GM18867 (cell line): Measurements from ENCODE around the gene EDRF1.
"Not testable (repeated sequence)": the region's sequence is repeated elsewhere in the genome, so short reads cannot be mapped to it uniquely, and the experiment has no call there.

ENCODE experiments used
- ATAC-seq: cut with Tn5 transposase; IDR thresholded peaks from one replicate; pipeline ENCODE4 v1.9.1; 2021; ENCODE audit warnings: mild to moderate bottlenecking, moderate library complexity; ENCODE audit not compliant: unreplicated experiment

The EDRF1 gene

DNA sequence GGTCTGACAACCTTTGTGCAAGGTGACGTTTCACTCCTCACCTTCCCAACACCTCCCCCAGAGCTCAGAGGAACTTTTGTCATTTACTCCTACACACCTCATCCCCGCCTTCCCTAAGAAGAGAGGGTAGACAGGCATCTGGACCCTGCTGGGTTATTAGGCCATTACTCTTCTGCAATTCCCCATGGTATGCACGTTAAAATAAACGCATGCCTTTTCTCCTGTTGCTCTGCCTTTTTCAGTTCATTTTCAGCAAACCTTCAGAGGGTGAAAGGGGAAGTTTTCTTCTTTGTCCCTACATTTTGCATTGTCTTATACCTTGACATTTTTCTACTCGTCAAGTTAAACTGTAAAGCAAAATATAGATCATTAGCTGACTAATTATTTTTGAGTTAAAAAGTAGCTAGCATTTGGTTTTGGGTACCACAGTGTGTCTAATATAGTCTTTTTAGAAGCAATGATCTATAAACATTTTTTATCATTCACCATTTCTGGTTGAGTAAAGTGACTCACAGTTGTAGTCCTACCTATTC is 10.5 kb upstream of the EDRF1 start:
- no peak for ATAC-seq

DNA sequence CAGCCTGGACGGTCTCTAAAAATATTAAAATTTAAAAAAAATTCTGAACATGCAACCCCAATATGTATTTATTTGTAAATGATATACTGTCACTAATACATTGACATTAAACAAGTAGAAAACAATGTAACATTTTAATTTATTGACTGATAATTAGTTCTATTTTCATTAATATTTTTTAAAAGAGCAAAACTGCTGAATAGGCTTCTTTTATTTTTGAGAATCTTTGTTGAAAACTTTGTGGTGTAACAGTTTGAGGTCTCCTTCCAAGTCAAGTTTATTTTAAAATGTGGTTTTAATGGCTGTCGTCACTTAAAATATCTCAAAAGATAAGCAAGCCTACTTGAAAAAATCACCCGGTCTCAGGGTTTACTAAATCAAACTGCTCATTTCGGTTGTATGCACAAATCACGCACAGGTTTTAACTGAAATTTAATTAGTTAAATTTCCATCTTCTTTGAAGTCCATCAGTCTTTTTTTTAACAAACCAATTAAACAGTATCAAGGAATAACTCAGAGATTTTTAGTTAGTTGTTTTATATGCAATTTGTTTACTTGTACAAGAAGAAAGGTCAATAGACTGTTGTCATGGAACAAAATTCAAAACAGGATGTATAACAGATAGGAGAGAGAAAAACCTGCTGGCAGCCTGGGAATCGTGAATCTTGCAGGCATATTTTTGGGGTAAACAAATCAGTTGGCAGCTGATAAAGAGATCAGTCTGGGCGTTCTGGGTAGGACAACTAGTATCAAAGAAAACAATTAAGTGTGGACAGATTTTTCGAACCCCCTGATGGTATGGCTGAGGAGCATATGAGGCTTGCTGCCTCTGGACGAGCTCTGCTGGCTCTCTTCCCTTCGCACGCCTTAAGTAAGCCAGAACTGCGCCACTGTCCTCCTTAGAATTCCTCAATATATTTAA is 9.7 kb upstream of the EDRF1 start:
- ATAC-seq, result no peak

DNA sequence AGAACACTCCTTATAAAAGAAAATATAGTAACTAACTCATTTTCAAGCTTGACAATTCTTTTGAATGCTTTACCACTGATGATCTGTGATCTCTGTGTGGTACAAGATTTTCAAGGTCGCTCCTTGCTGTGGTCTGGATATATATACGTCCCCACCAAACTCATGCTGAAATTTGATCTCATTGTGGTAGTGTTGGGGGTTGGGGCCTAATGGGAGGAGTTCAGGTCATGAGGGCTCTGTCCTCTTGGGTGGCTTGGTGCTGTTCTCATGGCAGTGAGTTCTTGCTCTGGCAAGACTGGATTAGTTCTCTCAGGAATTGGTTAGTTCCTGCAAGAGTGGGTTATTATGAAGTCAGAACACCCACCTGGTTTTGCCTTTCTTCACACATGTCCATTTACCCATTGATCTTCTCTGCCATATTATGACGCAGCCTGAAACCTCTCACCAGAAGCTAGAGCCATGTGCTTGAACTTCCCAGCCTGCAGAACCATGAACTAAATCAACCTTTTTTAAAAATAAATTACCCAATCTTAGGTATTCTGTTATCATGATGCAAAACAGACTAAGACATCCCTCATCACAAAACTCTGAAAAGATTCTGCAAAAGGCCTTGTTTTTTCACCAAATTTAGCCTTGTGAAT is 8.3 kb upstream of the EDRF1 start:
- ATAC-seq, result no peak

DNA sequence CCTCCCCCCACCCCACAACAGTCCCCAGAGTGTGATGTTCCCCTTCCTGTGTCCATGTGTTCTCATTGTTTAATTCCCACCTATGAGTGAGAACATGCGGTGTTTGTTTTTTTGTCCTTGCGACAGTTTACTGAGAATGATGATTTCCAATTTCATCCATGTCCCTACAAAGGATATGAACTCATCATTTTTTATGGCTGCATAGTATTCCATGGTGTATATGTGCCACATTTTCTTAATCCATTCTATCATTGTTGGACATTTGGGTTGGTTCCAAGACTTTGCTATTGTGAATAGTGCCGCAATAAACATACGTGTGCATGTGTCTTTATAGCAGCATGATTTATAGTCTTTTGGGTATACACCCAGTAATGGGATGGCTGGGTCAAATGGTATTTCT is 4.8 kb upstream of the EDRF1 start:
- not testable (repeated sequence) for ATAC-seq

DNA sequence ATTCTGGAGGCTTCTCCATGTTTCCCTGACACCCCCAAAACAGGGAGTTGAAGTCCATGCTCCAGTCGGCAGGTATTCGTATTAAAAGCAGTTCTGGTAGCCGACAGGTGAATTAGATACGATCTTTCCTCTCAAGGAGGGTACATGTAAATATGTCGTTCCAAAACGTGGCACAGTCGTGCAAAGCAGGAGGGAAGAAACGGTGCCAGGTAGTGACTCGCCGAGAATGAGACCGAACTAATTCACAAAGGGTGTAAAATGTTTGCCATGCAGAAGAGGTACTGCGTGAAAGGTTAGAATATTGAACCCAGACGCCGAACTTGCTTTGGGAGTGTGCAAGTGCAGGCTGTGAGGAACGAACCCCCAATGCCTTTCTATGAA is 483 bp downstream of the EDRF1 start:
- ATAC-seq, result no peak

DNA sequence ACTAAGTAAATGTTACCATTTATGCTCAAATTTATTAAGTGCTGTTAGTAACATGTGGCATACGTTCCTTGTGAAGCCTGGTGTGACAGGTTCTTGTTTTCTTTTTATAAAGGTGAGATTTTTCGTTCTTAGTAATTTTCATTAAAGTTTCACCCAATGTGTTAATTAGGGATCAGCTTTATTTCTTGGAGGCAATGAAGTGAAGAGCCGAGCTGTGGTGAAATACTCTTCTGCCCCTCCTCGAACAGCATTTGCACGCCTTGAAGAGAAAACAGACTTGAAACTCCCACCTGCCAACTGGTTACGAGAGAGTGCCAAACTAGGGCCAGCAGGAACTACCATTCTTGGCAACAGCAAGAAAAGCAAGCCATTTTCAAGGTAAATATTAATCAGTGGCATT is 1.5 kb downstream of the EDRF1 start:
- ATAC-seq, result peak; percentile 54

DNA sequence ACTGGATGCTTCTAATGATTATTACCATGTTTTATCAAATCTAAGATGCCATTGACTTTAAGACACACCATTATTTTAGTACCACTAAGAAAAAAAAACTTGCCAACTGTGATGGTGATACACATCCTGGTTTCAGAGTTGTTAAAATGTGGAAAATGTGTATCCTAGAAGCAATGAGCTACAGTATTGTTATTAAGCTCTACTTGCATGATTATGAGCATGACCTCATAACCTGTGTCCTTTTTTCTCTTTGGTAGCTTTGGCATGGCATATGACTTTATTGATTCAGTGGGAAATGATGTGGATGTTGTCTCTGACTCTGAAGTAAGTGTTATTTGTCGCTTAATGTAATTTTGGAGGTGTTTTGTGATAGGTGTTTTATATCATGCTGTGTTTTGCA is 3.3 kb downstream of the EDRF1 start:
- no peak for ATAC-seq

DNA sequence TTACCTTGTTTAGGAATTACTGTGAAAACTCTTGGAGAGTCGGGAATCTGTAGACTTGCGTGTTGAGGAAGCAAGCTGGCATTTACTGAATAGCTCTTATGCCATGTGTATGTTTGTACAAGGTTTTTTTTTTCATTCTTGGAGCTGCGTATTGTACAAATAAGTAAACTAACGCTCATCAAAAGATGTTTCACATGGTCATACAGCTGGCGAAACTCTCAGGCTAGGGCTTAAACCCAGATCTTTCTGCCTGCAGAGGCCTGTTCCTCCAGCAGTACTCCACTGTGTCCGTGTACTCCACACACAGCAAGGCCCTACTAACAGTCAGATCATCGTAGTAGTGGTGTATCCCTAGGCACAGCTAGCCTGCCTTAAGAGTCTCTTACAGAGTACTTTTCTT is 7.4 kb downstream of the EDRF1 start:
- ATAC-seq, result no peak

DNA sequence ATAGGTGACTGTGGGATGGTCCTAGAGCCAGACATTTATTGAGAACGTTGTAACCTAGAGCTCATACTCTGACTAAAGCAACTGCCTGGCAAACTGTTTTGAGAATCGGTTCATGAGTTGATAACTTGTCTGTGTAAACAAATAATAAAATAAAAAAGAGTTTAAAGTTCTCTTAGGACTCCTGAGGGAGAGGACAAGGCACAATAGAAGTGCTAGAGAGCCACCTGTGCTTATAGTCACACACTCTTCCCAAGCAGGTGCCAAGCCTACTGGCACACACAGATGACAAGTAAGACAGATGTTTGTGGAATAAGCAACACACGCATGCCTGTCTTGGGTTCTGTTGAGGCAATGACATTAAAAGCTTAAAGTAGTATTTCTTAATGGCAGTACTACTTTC is 7.9 kb downstream of the EDRF1 start:
- ATAC-seq, result no peak

DNA sequence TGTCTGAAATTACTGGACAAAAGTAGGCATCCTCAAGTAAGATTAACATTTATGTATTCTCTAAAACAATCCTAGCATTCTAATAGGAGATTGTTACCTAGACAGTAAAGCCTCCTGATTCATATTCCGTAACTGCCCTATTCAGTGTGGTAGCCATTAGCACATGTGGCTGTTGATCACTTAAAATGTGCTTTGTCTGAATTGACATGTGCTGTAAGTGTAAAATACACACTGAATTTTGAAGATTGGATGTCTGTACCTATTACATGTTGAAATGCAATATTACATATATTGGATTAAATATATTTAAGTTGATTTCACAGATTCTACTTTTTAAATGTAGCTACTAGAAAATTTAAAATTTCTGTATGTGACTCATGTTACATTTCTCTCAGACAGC is 14.6 kb downstream of the EDRF1 start:
- ATAC-seq, result no peak

DNA sequence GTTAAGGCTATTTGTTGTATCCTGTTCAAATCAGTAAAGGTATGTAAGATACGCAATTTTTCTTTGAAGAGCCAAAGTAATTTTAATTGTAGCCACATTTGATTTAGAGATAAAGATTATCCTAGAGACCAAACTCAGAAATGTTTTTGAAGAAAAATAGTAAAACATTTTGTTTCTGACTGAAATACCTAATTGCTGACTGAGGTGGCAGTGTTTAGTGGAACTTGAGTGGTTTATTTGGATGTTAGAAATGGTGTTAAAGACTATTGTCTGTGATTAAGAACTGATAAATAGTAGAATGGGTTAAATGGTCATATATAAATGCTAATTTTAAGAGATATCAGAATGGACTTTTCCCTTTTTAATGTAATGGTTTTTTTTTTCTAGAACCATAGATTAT is 15.3 kb downstream of the EDRF1 start:
- no peak for ATAC-seq

DNA sequence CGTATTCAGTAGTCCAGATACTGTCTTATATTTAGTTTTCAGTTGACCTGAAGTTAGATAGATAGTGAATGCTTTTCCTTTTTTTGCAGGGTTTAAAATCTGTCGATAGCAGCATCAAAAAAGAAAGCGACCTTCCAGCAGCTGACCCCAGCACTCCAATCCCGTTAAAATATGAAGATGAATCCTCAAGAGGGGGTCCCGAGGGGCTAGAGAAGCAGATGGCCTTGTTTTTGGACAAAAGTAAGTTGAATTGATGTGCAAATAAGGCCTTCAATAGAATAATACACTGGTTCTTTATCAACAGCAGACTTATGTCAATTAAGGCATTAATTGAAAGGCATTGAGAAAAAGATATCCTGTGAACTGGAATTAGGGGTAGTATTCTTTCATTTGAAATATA is 18.7 kb downstream of the EDRF1 start:
- ATAC-seq, result no peak

DNA sequence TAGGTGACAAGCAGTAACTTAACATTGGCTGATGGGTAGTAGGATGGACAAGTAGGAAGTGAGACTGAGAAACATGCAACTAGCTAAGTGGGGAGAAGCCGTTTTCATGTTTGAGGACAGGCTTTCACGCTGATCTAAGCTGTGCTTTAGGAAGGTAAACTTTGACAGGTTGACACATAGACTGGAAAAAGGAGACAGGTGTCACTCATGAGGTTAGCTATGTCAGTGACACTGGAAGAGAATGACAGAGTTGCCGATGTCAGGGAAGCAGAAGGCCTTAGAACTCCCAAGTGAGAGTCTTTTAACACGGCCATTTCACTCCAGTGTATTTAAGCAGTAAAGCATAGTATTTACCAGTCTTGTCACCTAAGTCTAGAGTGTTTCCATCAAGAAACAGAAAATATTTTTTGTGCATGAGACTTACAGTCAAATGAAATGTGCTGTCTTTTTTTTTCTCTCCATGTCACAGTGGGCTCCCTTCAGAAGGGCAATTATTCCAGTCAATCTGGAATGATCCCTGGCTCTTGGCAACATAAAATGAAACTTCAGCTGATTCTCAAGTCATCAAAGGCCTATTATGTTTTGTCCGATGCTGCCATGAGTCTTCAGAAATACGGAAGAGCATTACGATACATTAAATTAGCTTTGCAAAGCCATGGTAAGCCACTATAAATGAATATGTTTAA is 20.6 kb downstream of the EDRF1 start:
- ATAC-seq, result no peak

DNA sequence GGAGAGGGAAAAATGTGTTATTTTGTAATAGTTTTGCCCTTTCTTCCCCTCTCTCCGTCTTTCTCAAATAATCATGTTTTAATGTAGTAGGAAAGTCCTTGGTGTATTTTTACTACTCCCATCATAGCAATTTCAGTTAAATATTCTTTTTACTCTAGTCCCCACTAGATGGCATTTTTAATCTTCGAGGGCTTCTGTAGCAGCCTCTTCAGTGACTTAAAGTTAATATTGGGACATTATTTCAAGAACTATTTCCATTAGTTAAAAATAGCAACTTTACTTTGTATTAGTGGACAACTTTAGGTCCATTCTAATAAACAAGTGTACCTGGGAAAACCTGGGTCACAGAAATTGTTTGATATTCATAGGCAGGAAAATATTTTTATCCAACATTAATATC is 23.0 kb downstream of the EDRF1 start:
- no peak for ATAC-seq

DNA sequence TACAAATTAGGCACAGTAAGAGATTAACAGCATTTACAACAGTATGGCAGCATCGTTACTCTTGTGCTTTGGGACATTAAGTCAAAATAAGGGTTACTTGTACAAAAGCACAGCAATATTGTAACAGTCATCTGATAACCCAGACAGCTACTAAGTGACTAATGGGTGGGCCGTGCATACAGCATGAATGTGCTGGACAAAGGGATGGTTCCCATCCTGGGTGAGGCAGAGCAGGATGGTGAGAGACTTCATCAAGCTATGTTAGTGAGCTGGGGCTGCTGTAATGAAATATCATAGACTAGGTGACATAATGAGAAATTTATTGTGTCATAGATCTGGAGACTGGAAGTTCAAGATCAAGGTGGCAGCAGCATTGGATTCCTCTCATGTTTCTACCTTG is 25.4 kb downstream of the EDRF1 start:
- no peak for ATAC-seq

DNA sequence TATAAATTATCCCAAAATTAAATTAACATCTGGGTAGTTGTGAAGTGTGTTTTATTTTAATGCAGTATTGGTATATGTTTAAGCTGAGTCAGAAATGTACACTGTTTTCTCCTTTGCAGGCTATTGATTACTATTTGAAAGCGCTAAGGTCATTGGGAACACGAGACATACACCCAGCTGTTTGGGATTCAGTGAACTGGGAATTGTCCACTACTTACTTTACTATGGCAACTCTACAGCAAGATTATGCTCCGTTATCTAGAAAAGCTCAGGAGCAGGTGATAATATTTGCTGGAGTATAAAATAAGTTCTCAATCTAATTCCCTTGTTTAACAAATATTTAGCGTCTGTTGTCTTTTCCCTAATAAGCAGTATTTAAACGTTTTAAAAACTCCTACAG is 27.9 kb downstream of the EDRF1 start:
- ATAC-seq, result no peak

DNA sequence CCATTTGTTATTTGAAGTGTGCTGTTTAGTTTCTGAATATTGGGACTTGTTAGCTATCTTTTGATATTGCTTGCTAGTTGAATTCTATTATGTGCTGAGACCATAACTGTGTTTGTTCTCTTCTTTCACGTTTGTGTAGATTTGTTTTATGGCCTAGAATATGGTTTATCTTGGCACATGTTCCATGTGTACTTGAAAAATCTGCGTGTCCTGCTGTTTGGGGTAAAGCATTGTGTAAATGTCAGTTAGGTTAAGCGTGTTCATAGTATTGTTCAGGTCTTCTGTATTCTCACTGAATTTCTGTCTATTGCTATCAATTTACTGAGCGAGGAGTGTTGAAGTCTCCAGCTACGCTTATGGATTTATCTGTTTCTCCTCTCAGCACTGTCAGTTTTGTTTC is 36.7 kb downstream of the EDRF1 start:
- ATAC-seq, result no peak

DNA sequence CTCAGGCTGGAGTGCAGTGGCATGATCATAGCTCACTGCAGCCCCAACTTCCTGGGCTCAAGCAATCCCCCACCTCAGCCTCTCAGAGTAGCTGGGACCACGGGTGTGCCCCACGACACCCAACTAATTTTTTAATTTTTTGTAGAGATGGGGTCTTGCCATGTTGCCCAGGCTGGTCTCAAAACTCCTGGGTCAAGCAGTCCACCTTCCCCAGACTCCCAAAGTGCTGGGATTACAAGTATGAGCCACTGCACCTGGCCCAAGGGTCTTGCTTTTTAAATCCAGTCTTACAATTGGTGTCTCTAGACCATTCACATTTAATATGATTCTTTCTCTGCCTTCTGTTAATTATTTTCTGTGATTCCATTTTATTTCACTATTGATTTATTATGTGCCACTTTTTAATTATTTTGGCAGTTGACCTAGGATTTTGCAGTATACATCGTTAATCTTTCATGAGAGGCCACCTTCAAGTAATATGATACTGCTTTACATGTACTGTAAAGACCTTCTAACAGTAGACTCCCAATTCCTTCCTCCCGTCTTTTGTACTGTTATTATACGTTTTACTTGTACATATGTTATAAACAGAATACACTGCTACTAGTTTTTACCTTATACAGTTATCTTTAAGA is 37.5 kb downstream of the EDRF1 start:
- ATAC-seq, result no peak

DNA sequence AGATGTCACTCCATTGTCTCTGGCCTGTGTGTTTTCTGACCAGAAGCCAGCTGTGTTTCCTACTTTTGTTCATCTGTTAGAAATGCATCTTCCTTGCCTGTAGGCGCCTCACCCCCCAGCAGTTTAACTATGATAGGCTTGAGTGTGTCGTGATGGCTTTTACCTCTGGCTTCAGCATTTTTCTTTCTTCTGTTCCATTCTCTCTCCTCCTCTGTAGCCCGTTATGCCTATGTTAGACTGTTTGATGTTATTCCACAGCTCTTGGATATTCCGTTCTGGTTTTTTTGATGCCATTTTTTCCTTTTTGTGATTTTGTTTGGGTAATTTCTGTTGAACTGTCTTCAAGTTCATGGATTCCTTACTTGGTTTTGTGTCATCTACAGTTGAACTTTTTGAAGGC is 38.2 kb downstream of the EDRF1 start:
- ATAC-seq, result no peak

DNA sequence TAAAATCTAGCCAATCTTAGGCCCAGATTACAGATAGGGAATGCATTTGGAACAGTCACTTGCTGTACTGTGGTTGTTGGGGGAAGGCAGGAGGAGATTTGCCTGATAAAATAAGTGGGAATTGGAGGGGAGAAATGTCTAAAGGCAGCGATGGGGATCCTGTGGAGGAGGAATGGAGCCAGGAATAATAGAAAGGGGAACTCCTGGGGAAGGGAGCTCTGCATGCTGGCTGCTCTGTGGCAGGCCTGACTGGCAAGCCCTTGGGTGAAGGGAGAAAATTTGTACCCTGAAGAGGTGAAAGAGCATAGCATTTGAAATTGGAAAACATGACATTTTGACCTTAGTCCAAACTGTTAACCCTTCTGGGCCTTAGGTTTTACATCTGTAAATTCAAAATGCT is 42.5 kb downstream of the EDRF1 start:
- ATAC-seq, result no peak
